Adrenal gland (tissue), 5 donors: Measurements from ENCODE around the gene TERF2IP.

Experiments used
- POLR2A ChIP-seq, 2 donors: fragments of 450-650 bp; IDR thresholded peaks; one replicate each; pipeline ENCODE4 v1.6.1; 2017; ENCODE audit warnings: antibody characterized with exemption in 2 of 2, mild to moderate bottlenecking in 2 of 2, moderate library complexity in 1 of 2
- TF ChIP-seq, protein P1 (sequence below), 6 experiments: fragments of 450-650 bp in 4 of 6; fragments of 200-600 bp in 2 of 6; sonication (generic) in 1 of 6; IDR thresholded peaks; 1 replicate in 5 of 6; 2 replicates in 1 of 6; pipeline versions ENCODE4 v1.5.1 to v1.8.0; 2016 to 2021; ENCODE audit warnings: antibody characterized with exemption in 6 of 6, mild to moderate bottlenecking in 2 of 6, moderate library complexity in 1 of 6
- donor health status: DM: no; HTN: no; CAD: no.

GRCh38 chr16:75676909-75677308 lies 29.3 kb downstream of the TERF2IP start, which contains the start of gene CPHXL2:
- TF ChIP-seq, protein P1, sequence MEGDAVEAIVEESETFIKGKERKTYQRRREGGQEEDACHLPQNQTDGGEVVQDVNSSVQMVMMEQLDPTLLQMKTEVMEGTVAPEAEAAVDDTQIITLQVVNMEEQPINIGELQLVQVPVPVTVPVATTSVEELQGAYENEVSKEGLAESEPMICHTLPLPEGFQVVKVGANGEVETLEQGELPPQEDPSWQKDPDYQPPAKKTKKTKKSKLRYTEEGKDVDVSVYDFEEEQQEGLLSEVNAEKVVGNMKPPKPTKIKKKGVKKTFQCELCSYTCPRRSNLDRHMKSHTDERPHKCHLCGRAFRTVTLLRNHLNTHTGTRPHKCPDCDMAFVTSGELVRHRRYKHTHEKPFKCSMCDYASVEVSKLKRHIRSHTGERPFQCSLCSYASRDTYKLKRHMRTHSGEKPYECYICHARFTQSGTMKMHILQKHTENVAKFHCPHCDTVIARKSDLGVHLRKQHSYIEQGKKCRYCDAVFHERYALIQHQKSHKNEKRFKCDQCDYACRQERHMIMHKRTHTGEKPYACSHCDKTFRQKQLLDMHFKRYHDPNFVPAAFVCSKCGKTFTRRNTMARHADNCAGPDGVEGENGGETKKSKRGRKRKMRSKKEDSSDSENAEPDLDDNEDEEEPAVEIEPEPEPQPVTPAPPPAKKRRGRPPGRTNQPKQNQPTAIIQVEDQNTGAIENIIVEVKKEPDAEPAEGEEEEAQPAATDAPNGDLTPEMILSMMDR (IDR thresholded peaks at IDR 0.05), result no peak
- no peak for TF ChIP-seq POLR2A (IDR thresholded peaks at IDR 0.05)
